Measurements from ENCODE around the gene CCDC24. TPM values are rescaled to one million over a fixed set of nuclear protein-coding genes. Genes with fewer than 3 reads are reported as not detected.

CCDC24 gene
- total and polyA plus RNA-seq, 9 of the 15 experiments (the other 6 are each of a cell fraction or from before 2014, with no cell fraction given): 0.31 to 4.5 (median 1.5) TPM

DNA sequence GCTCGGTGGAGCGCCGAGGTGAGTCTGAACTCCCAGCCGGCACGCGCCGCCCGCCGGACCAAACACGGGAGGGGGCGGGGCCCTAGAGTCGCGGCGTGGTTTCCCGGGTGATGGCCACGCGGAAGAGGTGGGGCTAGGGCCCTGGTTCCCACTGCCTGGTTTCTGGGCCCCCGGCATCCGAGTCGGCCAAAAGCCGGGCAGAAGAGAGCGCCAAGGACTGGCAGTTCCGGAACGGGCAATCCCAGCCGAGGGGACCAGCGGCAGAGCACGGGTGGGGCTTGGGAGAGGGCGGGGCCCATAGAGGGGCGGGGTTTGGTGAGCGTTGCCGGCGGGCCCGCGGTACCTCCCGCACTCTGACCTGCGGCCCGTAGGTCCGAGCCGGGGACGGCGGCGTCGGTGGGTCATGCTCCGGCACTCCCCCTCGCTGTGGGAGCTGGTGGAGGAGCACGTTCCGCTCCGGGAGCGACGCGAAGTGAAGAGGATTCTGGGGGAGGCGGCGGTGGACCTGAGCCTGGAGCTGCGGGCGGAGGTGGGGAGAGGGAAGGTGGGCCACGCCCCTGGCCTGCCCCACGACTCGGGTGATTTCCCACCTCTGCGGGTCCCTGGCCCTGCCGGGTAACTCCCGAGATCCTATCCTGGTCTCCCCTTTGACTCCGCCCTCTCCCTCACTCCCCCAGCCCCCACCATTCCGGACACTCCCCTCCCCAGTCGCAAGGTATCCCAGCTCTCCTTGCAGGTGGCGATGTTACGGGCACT lies at the start of gene CCDC24 (continued):
- peak; percentile 24 for TF ChIP-seq SIRT6 (IDR thresholded peaks at IDR 0.05; ENCODE audit: low read depth, low read length)
- no peak for TF ChIP-seq ZC3H4 (CRISPR knock-in tag; IDR thresholded peaks at IDR 0.05; ENCODE audit: borderline replicate concordance)
- TF ChIP-seq NR3C1 (CRISPR knock-in tag; IDR thresholded peaks at IDR 0.05): no peak
- TF ChIP-seq KDM5B (IDR thresholded peaks at IDR 0.05; ENCODE audit: insufficient replicate concordance, low read depth, low read length): peak; percentile 54
- no peak for TF ChIP-seq IRF9 (tag; IDR thresholded peaks at IDR 0.05)
- TF ChIP-seq, protein P1, sequence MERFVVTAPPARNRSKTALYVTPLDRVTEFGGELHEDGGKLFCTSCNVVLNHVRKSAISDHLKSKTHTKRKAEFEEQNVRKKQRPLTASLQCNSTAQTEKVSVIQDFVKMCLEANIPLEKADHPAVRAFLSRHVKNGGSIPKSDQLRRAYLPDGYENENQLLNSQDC (CRISPR knock-in tag; IDR thresholded peaks at IDR 0.05): 0 out of 2 replicates have a peak, but pooled peaks have one; percentile 2
- no peak for TF ChIP-seq TRIM25 (IDR thresholded peaks at IDR 0.05; ENCODE audit: borderline replicate concordance)
- no peak for TF ChIP-seq XRCC4 (IDR thresholded peaks at IDR 0.05; ENCODE audit: extremely low read depth, insufficient read depth, insufficient read length)
- TF ChIP-seq CBFB (CRISPR knock-in tag; IDR thresholded peaks at IDR 0.05): no peak
- no peak for TF ChIP-seq ILK (tag; IDR thresholded peaks at IDR 0.05; ENCODE audit: borderline replicate concordance, low read depth)
- no peak for TF ChIP-seq ZNF561 (CRISPR knock-in tag; conservative IDR thresholded peaks at IDR 0.05)
- no peak for TF ChIP-seq ATF1 (CRISPR knock-in tag; IDR thresholded peaks at IDR 0.05)
- peak; percentile 52 for TF ChIP-seq ATF1 (tag; IDR thresholded peaks at IDR 0.05)
- no peak for TF ChIP-seq NCOA1 (IDR thresholded peaks at IDR 0.05; ENCODE audit: low read depth)
- TF ChIP-seq ZFP36 (IDR thresholded peaks at IDR 0.05; ENCODE audit: low read depth, low read length, partially characterized antibody): no peak
- TF ChIP-seq SMAD4 (CRISPR knock-in tag; conservative IDR thresholded peaks at IDR 0.05): peak; percentile 45; the same call in 1 of the 2 replicates
- TF ChIP-seq MLX (CRISPR knock-in tag; conservative IDR thresholded peaks at IDR 0.05): 0 out of 4 replicates have a peak, but pooled peaks of 1 of the 2 experiments have one; percentile 12
- TF ChIP-seq, protein P2, sequence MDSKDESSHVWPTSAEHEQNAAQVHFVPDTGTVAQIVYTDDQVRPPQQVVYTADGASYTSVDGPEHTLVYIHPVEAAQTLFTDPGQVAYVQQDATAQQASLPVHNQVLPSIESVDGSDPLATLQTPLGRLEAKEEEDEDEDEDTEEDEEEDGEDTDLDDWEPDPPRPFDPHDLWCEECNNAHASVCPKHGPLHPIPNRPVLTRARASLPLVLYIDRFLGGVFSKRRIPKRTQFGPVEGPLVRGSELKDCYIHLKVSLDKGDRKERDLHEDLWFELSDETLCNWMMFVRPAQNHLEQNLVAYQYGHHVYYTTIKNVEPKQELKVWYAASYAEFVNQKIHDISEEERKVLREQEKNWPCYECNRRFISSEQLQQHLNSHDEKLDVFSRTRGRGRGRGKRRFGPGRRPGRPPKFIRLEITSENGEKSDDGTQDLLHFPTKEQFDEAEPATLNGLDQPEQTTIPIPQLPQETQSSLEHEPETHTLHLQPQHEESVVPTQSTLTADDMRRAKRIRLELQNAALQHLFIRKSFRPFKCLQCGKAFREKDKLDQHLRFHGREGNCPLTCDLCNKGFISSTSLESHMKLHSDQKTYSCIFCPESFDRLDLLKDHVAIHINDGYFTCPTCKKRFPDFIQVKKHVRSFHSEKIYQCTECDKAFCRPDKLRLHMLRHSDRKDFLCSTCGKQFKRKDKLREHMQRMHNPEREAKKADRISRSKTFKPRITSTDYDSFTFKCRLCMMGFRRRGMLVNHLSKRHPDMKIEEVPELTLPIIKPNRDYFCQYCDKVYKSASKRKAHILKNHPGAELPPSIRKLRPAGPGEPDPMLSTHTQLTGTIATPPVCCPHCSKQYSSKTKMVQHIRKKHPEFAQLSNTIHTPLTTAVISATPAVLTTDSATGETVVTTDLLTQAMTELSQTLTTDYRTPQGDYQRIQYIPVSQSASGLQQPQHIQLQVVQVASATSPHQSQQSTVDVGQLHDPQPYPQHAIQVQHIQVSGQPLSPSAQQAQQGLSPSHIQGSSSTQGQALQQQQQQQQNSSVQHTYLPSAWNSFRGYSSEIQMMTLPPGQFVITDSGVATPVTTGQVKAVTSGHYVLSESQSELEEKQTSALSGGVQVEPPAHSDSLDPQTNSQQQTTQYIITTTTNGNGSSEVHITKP (IDR thresholded peaks at IDR 0.05; ENCODE audit: partially characterized antibody): peak; percentile 77
